H1 (cell line): Measurements from ENCODE around the gene MARCHF10. TPM values are rescaled to one million over a fixed set of nuclear protein-coding genes. Genes with fewer than 3 reads are reported as not detected.

Experiments
- CTCF ChIA-PET: fragments of 300-600 bp; sonication (Branson Sonifier 250); formaldehyde crosslinking; loops from one replicate; lab custom pipeline; 2021; ENCODE audit not compliant: partially characterized antibody; lab: Charles Lee
- POLR2A ChIA-PET: fragments of 300-600 bp; sonication (Branson Sonifier 250); formaldehyde crosslinking; loops from one replicate; lab custom pipeline; 2021; ENCODE audit warnings: inconsistent platforms; ENCODE audit not compliant: partially characterized antibody; lab: Charles Lee
- DNase-seq, 2 experiments: peaks; one replicate each; pipeline versions ENCODE4 v3.0.0 to v3.0.0-alpha.2; 2010 to 2022; ENCODE audit warnings: low spot score in 2 of 2, low read depth in 1 of 2, mixed read lengths in 1 of 2
- FAIRE-seq: peaks from 2 replicates; lab custom pipeline; 2011; peaks lifted over from hg19 to GRCh38; lab: Jason Lieb, UNC
- H2AFZ ChIP-seq: 2 replicates; pipeline ENCODE4 v1.8.1; 2012; ENCODE audit warnings: low read length, inconsistent platforms
- H2AK5ac ChIP-seq: 2 replicates; pipeline ENCODE4 v1.6.1; 2013; ENCODE audit warnings: low read depth, low read length
- H2BK120ac ChIP-seq: replicated peaks from 2 replicates; pipeline ENCODE3; 2013; ENCODE audit warnings: low read depth, low read length, inconsistent platforms
- H2BK12ac ChIP-seq: 2 replicates; pipeline ENCODE4 v1.6.1; 2013; ENCODE audit warnings: low read depth, low read length
- H2BK15ac ChIP-seq: 2 replicates; pipeline ENCODE4 v1.6.1; 2013; ENCODE audit warnings: low read length
- H2BK20ac ChIP-seq: 2 replicates; pipeline ENCODE4 v1.6.1; 2013; ENCODE audit warnings: low read length
- H2BK5ac ChIP-seq: 2 replicates; pipeline ENCODE4 v1.6.1; 2013; ENCODE audit warnings: low read depth, low read length
- H3K14ac ChIP-seq: 2 replicates; pipeline ENCODE4 v1.6.1; 2013; ENCODE audit warnings: inconsistent platforms; ENCODE audit not compliant: insufficient read length
- H3K18ac ChIP-seq: 2 replicates; pipeline ENCODE4 v1.6.1; 2013; ENCODE audit warnings: low read length; ENCODE audit errors: extremely low read depth
- H3K23ac ChIP-seq: 2 replicates; pipeline ENCODE4 v1.6.1; 2013; ENCODE audit warnings: inconsistent platforms; ENCODE audit not compliant: insufficient read length
- H3K23me2 ChIP-seq: 2 replicates; pipeline ENCODE4 v1.6.1; 2013; ENCODE audit warnings: low read depth, low read length
- H3K27ac ChIP-seq: 2 replicates; pipeline ENCODE4 v1.6.1; 2011; ENCODE audit warnings: low read depth, low read length, inconsistent platforms
- H3K27me3 ChIP-seq, 4 experiments: replicated peaks in 1 of 4; 1 replicate in 1 of 4; 2 replicates in 3 of 4; pipeline versions ENCODE4 v1.6.1 to v1.8.1; 2011 to 2013; ENCODE audit warnings: low read length in 3 of 4, mild to moderate bottlenecking in 3 of 4, inconsistent platforms in 2 of 4, mixed read lengths in 2 of 4, moderate library complexity in 1 of 4; ENCODE audit not compliant: control insufficient read depth in 3 of 4, insufficient read depth in 3 of 4; ENCODE audit errors: extremely low read depth in 1 of 4
- H3K36me3 ChIP-seq, 4 experiments: 2 replicates each; pipeline versions ENCODE4 v1.6.1 to v1.8.1; 2011 to 2013; ENCODE audit warnings: mild to moderate bottlenecking in 4 of 4, low read length in 3 of 4, moderate library complexity in 2 of 4, control low read depth in 1 of 4, inconsistent platforms in 1 of 4; ENCODE audit not compliant: insufficient read depth in 4 of 4, control insufficient read depth in 2 of 4
- H3K4ac ChIP-seq: replicated peaks from 2 replicates; pipeline ENCODE3; 2013; ENCODE audit warnings: low read length, low read depth, mixed read lengths, inconsistent platforms; ENCODE audit not compliant: insufficient read length
- H3K4me1 ChIP-seq, 4 experiments: replicated peaks in 1 of 4; 1 replicate in 1 of 4; 2 replicates in 3 of 4; pipeline versions ENCODE4 v1.6.1 to v1.8.1; 2011 to 2013; ENCODE audit warnings: low read length in 3 of 4, inconsistent platforms in 2 of 4, mixed read lengths in 1 of 4; ENCODE audit not compliant: insufficient read depth in 4 of 4, control insufficient read depth in 3 of 4
- H3K4me2 ChIP-seq, 2 experiments: 2 replicates each; pipeline versions ENCODE4 v1.6.1 to v1.8.1; 2011 to 2013; ENCODE audit warnings: low read depth in 2 of 2, low read length in 2 of 2, control low read depth in 1 of 2, inconsistent platforms in 1 of 2, mild to moderate bottlenecking in 1 of 2; ENCODE audit not compliant: insufficient read depth in 1 of 2
- H3K4me3 ChIP-seq, 4 experiments: fragments of 200-600, 300-600 bp in 1 of 4; sonication (generic), shearing (Covaris generic), sonication (Bioruptor Twin) in 1 of 4; 2 replicates each; pipeline versions ENCODE4 v1.5.1 to v1.8.1; 2011 to 2016; ENCODE audit warnings: low read length in 4 of 4, low read depth in 3 of 4, control low read depth in 2 of 4, inconsistent platforms in 2 of 4, mild to moderate bottlenecking in 2 of 4, mixed read lengths in 1 of 4, moderate library complexity in 1 of 4; ENCODE audit not compliant: insufficient read depth in 2 of 4; ENCODE audit errors: extremely low read depth in 1 of 4
- H3K56ac ChIP-seq: replicated peaks from 2 replicates; pipeline ENCODE3; 2013; ENCODE audit warnings: low read depth, mild to moderate bottlenecking, mixed read lengths, low read length, inconsistent platforms; ENCODE audit not compliant: insufficient read length
- H3K79me1 ChIP-seq: 2 replicates; pipeline ENCODE4 v1.6.1; 2013; ENCODE audit warnings: low read depth, low read length, control low read depth
- H3K79me2 ChIP-seq, 2 experiments: 2 replicates each; pipeline versions ENCODE4 v1.6.1 to v1.8.1; 2012 to 2013; ENCODE audit warnings: low read length in 2 of 2, mild to moderate bottlenecking in 2 of 2, inconsistent platforms in 1 of 2; ENCODE audit not compliant: insufficient read depth in 2 of 2, control insufficient read depth in 1 of 2
- H3K9ac ChIP-seq, 4 experiments: replicated peaks in 1 of 4; 1 replicate in 1 of 4; 2 replicates in 3 of 4; pipeline versions ENCODE4 v1.6.1 to v1.8.1; 2011 to 2013; ENCODE audit warnings: low read depth in 3 of 4, low read length in 3 of 4, control low read depth in 2 of 4, mild to moderate bottlenecking in 2 of 4, moderate library complexity in 2 of 4, inconsistent platforms in 1 of 4; ENCODE audit errors: extremely low read depth in 1 of 4
- H3K9me3 ChIP-seq, 2 experiments: 2 replicates each; pipeline versions ENCODE4 v1.6.1 to v1.8.1; 2012 to 2013; ENCODE audit warnings: mild to moderate bottlenecking in 2 of 2, moderate library complexity in 2 of 2, control low read depth in 1 of 2, inconsistent platforms in 1 of 2, low read depth in 1 of 2, low read length in 1 of 2, mixed read lengths in 1 of 2; ENCODE audit not compliant: insufficient read depth in 2 of 2
- H4K20me1 ChIP-seq, 2 experiments: replicated peaks in 1 of 2; 2 replicates each; pipeline versions ENCODE3 to v1.8.1; 2011 to 2013; ENCODE audit warnings: inconsistent platforms in 2 of 2, low read length in 2 of 2, mild to moderate bottlenecking in 1 of 2; ENCODE audit not compliant: insufficient read depth in 2 of 2, control insufficient read depth in 1 of 2
- H4K5ac ChIP-seq: 2 replicates; pipeline ENCODE4 v1.6.1; 2013; ENCODE audit warnings: low read length, low read depth, mixed read lengths, inconsistent platforms; ENCODE audit not compliant: insufficient read length
- H4K8ac ChIP-seq: 2 replicates; pipeline ENCODE4 v1.8.0; 2013; ENCODE audit warnings: mild to moderate bottlenecking, moderate library complexity, low read length, inconsistent platforms; ENCODE audit not compliant: insufficient read depth; ENCODE audit errors: extremely low read depth
- H4K91ac ChIP-seq: replicated peaks from 2 replicates; pipeline ENCODE3; 2013; ENCODE audit warnings: low read length, mixed read lengths, inconsistent platforms; ENCODE audit not compliant: insufficient read length
- POLR2A ChIP-seq, 2 experiments: IDR thresholded peaks; 1 replicate in 1 of 2; 2 replicates in 1 of 2; pipeline ENCODE4 v1.6.1; 2011; ENCODE audit warnings: low read depth in 2 of 2, low read length in 2 of 2, mild to moderate bottlenecking in 2 of 2; ENCODE audit errors: control extremely low read depth in 1 of 2
- WGBS, 2 experiments: shearing (Covaris generic) in 1 of 2; methylation state at CpG; one replicate each; pipeline versions ENCODE4 v1.1.6 to v1.1.7; 2013 to 2015; ENCODE audit warnings: low lambda C conversion rate in 2 of 2, mixed read lengths in 2 of 2, inconsistent platforms in 1 of 2, low coverage in 1 of 2, missing lambda C conversion rate in 1 of 2; ENCODE audit not compliant: insufficient replicate concordance in 2 of 2, insufficient coverage in 1 of 2, insufficient read length in 1 of 2; ENCODE audit errors: extremely low coverage in 1 of 2, missing lambda C conversion rate in 1 of 2; 5-methylcytosine and 5-hydroxymethylcytosine counted together
- polyA plus RNA-seq, 7 experiments: library from polyadenylated mRNA; depleted of rRNA in 3 of 7; stranded (reverse) in 5 of 7; unstranded in 2 of 7; fragments of >200 nt in 5 of 7; fragments of 200-250 nt in 2 of 7; gene quantifications; 1 replicate in 5 of 7; 2 replicates in 1 of 7; 4 replicates in 1 of 7; pipeline versions ENCODE4 v1.2.1 to v1.2.3, GENCODE V29; 2011 to 2013; ENCODE audit warnings: missing spikeins in 2 of 7, mixed read lengths in 2 of 7
- total RNA-seq: library from RNA; stranded (reverse); fragmentation: NEBNext Ultra II Directional; extraction: Animal tissue kit (Norgen Biotek cat#: 25700); gene quantifications from 2 replicates; pipeline ENCODE4 v1.2.1, GENCODE V29; 2021

Gene MARCHF10
- total and polyA plus RNA-seq, 2 of the 8 experiments (the other 6 are each of a cell fraction or from before 2014, with no cell fraction given), result 0.48 to 0.73 TPM

DNA sequence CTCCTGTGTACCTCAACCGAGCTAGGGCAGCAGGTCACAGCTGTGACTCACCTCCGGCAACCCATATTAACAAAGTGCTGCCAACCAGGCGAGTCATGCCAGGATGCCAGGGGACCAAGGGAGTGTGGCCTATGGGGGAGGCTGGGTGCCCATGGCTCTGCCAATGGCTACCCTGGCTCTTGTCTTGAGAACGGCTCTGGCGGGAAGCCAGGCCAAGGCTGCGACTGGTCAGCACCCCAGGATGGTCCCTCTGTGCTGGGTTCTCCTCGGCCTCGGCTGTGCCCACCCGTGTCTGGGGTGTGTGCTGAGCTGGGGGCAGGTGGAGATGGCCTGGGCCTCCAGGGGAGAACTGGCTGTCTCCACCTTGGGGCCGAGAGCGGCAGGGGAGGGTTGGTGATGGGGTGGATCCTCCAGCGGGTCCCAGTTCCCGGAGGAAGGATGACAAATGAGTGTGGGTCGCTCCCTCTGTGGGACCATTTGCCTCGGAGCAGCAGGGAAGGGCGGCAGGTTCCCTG lies 104.8 kb downstream of the MARCHF10 start:
- peak overlapping the region; percentile 75; the same call in 1 of the 2 replicates for H2BK12ac ChIP-seq
- no peaks in the 10 kb centered on the region for H4K20me1 ChIP-seq
- peaks cover 0 to 7% (median 1%) of the 10 kb centered on the region in 4 experiments; a peak in 4 of 7 replicates for H3K27me3 ChIP-seq
- H3K23ac ChIP-seq, result no peak overlapping the region
- H2BK120ac ChIP-seq, result no peak overlapping the region
- H2AK5ac ChIP-seq, result no peak overlapping the region
- H3K14ac ChIP-seq, result no peak overlapping the region
- peak overlapping the region; percentile 70 to 87; a peak in 3 of 4 replicates for H3K4me2 ChIP-seq
- H3K79me2 ChIP-seq, result no peaks in the 10 kb centered on the region
- peak overlapping the region in 3 of 4 experiments; percentile 50 to 74 (median 52); a peak in 6 of 8 replicates for H3K4me3 ChIP-seq
- peak overlapping the region; percentile 15 for H4K91ac ChIP-seq
- H2BK20ac ChIP-seq, result peak overlapping the region; percentile 80; the same call in 1 of the 2 replicates
- no peak overlapping the region for H3K56ac ChIP-seq
- DNase-seq, result no peak
- no peak for FAIRE-seq
- peak overlapping the region; percentile 94 for H2AFZ ChIP-seq
- 0 out of 7 replicates have a peak overlapping the region, but pooled peaks of 1 of the 4 experiments have one; percentile 58 for H3K9ac ChIP-seq
- peak overlapping the region; percentile 48; the same call in 1 of the 2 replicates for H3K18ac ChIP-seq
- peak overlapping the region; percentile 46 for H3K4ac ChIP-seq
- H3K27ac ChIP-seq, result no peak overlapping the region
- ChIA-PET CTCF (interaction anchor here (0.9 to 2.2 kb wide), 11 partner anchors 10 to 284 kb away, joined by 3 to 17 read pairs (median 4); partner anchors contain the start of gene TANC2), POLR2A (no interaction called here)
- H2BK15ac ChIP-seq, result peak overlapping the region; percentile 99
- H3K36me3 ChIP-seq, result no peaks in the 10 kb centered on the region
- peaks cover 19% of the 10 kb centered on the region; the same call in 1 of the 2 replicates for H3K23me2 ChIP-seq
- WGBS, 2 experiments, result 56% methylated on average over 16 of the region's 16 CpGs; no CpG with 5 or more reads in 1 of the 2 experiments
- H3K4me1 ChIP-seq, result peaks cover 7 to 22% (median 13%) of the 10 kb centered on the region in 4 experiments
- H3K79me1 ChIP-seq, result no peaks in the 10 kb centered on the region
- TF ChIP-seq POLR2A (IDR thresholded peaks at IDR 0.05; ENCODE audit: control extremely low read depth in 1 of 2, low read depth in 2 of 2, low read length in 2 of 2), result no peak
- no peak overlapping the region for H4K5ac ChIP-seq
- peak overlapping the region; percentile 73; the same call in 1 of the 2 replicates for H4K8ac ChIP-seq
- peak overlapping the region; percentile 52; the same call in 1 of the 2 replicates for H2BK5ac ChIP-seq
- H3K9me3 ChIP-seq, result peaks cover under 1 to 3% of the 10 kb centered on the region in 2 experiments; a peak in 1 of 4 replicates
